Measurements from ENCODE around the gene SZT2.

DNA sequence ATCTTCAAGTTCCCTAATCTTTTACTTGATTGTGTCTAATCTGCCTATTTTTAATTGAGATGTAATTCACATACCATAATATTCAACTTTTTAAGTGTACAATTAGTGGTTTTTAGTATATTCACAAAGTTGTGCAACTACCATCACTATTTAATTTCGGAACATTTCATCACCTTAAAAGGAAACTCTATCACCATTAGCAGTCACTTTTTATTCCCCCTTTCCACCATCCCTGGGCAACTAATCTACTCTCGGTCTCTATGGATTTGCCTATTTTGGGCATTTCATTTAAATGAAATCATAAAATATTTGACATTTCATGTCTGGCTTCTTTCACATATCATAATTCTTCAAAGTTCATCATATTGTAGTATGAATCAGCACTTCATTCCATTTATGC, 94.7 kb downstream of the SZT2 start:
- TF ChIP-seq, protein P1, sequence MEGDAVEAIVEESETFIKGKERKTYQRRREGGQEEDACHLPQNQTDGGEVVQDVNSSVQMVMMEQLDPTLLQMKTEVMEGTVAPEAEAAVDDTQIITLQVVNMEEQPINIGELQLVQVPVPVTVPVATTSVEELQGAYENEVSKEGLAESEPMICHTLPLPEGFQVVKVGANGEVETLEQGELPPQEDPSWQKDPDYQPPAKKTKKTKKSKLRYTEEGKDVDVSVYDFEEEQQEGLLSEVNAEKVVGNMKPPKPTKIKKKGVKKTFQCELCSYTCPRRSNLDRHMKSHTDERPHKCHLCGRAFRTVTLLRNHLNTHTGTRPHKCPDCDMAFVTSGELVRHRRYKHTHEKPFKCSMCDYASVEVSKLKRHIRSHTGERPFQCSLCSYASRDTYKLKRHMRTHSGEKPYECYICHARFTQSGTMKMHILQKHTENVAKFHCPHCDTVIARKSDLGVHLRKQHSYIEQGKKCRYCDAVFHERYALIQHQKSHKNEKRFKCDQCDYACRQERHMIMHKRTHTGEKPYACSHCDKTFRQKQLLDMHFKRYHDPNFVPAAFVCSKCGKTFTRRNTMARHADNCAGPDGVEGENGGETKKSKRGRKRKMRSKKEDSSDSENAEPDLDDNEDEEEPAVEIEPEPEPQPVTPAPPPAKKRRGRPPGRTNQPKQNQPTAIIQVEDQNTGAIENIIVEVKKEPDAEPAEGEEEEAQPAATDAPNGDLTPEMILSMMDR (IDR thresholded peaks at IDR 0.05; ENCODE audit: insufficient read depth, low read length, poor library complexity, severe bottlenecking): no peak
- TF ChIP-seq EZH2phosphoT487 (conservative IDR thresholded peaks at IDR 0.05; ENCODE audit: low read length): no peak

Measured in SU-DHL-6 (cell line).